GM20431 (cell line): ENCODE measurements around the gene DOCK2.

ENCODE experiments used
- in situ Hi-C: fragments of 300-500 bp; cut with MseI, MboI; formaldehyde crosslinking; loops from one replicate; pipeline ENCODE4 v1.15.0; 2020; ENCODE audit warnings: low sequenced_read_pairs; ENCODE audit not compliant: unreplicated experiment

The DOCK2 gene

DNA sequence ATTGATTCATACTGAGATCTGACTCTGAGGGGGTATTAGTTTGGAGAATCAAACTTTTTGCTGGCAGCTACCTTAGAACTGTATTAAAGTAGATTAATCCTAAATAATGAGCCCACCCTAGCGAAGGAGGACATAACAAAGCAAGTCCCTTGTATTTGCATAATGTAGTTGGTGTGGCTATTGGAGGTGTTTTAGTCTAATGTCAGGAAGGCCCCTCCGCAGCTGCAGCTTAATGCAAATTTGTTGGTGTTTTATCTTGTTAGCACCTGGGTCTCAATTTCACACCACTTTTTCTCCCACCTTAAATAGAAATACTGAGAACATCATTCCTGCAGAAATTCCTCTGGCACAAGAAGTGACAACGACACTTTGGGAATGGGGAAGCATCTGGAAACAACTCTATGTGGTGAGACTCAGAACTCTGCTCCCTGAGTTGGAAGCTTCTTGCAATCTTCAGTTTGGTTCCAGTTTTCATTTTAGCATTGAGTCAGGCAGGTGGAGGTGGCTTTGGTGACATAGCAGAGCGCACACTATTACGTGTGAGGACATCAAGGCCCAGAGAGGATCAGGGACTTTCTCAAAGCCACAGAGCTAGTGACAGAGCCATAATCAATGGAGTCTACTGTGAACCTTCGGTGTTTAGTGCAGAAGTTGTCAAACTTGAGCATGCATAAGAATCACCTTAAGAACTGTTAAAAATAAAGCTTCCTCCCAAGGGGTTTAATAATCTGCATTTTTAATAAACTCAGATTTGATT, 33.9 kb downstream of the DOCK2 start:
- in situ Hi-C loops: no loop called here

GRCh38 chr5:169682026-169682425, 45.0 kb downstream of the DOCK2 start:
- in situ Hi-C loops: no loop called here

DNA sequence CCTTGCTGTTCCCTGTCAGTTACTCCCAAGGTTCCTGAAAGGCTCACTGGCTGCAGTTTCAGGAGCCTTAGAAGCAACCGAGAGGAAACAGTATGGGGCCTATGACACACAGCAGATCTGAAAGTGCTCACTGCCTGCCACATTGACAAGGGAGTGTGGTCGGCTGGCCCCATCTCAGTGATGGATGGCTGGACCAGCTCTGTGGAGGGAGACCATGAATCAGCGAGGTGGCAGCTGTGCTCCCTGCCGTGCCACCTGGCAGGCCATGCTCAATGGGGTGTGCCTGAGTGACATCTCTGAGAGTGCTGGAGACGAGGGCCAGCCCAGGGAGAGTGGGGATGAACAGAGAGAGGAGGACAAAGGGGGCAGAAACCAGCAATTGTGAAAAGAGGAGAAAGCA, 49.1 kb downstream of the DOCK2 start:
- in situ Hi-C loops: no loop called here

- in situ Hi-C loops: no loop called here
These were observed 51.0 kb downstream of the DOCK2 start for GRCh38 chr5:169688106-169688505.

GRCh38 chr5:169691471-169691870, 54.4 kb downstream of the DOCK2 start:
- in situ Hi-C loops: no loop called here

GRCh38 chr5:169694091-169694625, 57.1 kb downstream of the DOCK2 start:
- in situ Hi-C loops: no loop called here

GRCh38 chr5:169695025-169695625, 58.0 kb downstream of the DOCK2 start:
- in situ Hi-C loops: no loop called here

- in situ Hi-C loops: no loop called here
These were observed 58.9 kb downstream of the DOCK2 start for GRCh38 chr5:169695919-169696490.

- in situ Hi-C loops: no loop called here
These were observed 59.8 kb downstream of the DOCK2 start for GRCh38 chr5:169696621-169697510.

GRCh38 chr5:169697511-169697890, 60.4 kb downstream of the DOCK2 start:
- in situ Hi-C loops: no loop called here

GRCh38 chr5:169697976-169698375, 60.9 kb downstream of the DOCK2 start:
- in situ Hi-C loops: no loop called here

GRCh38 chr5:169700611-169701010, 63.5 kb downstream of the DOCK2 start:
- in situ Hi-C loops: no loop called here

GRCh38 chr5:169701910-169702451, 64.9 kb downstream of the DOCK2 start:
- in situ Hi-C loops: no loop called here

- in situ Hi-C loops: no loop called here
These were observed 65.8 kb downstream of the DOCK2 start for GRCh38 chr5:169702693-169703481.

GRCh38 chr5:169703813-169704212, 66.7 kb downstream of the DOCK2 start:
- in situ Hi-C loops: no loop called here

- in situ Hi-C loops: no loop called here
These were observed 68.2 kb downstream of the DOCK2 start for GRCh38 chr5:169705322-169705721.

DNA sequence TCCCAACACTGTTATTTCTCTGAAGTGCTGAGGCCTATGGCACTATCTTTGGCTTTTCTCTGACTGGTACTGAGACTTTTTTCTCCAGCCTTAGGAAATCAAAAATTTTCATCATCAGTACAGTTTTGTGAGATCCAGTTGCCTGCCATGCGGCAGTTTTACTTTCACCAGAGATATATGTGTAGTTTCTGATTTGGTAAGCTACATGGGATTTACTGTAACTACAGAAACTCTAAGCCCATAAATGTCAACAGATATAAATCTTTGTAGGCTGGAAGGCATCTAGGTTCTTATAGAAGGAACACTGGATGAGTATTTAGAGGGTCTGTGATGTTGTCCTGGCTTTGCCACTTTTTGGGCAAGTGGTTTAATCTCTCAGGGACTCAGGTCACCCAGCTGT, 69.0 kb downstream of the DOCK2 start:
- in situ Hi-C loops: no loop called here

DNA sequence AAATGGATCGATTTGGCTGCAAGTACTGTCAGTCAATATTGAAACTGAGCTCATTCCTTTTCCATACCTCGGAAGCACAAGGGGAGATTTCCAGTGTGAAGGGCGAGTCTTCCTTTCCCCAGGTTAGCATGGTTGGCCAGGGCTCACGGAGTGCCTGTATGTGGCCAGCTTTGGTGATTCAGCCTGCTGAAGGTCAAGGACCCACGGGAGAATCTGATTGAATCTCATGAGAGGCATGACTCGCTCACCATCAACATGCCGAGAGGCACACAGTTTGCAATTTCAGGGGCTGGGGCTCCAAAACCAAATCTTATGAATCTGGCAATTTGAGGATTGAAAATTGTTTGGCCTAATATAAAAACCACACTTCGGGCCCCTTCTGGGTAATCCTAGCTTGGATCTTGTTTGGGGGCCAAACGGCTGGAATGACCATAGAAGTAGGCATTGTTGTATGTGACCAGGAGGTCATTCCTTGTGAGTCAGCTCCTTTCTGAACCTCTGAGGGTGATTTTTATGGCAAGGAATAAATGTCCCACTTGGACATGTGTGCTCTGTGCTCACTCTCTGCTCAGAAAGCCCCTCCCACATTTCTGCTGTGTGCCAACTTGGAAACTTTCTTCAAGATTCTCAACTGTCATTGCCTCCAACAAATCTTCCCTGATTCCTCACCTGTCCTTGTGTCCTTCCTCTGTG, 69.8 kb downstream of the DOCK2 start:
- in situ Hi-C loops: no loop called here

GRCh38 chr5:169707686-169708085, 70.6 kb downstream of the DOCK2 start:
- in situ Hi-C loops: no loop called here
